Progenitor cell of endocrine pancreas (in vitro differentiated cells): ENCODE measurements around the gene MBOAT2. TPM values are rescaled to one million over a fixed set of nuclear protein-coding genes. Genes with fewer than 3 reads are reported as not detected.

ENCODE experiments used
- DNase-seq: peaks from one replicate; pipeline ENCODE4 v3.0.0; 2021; ENCODE audit warnings: low spot score; ENCODE audit not compliant: unreplicated experiment
- H3K27ac Mint-ChIP-seq: 2 replicates; pipeline ENCODE4 v1.8.0; 2021; ENCODE audit warnings: mild to moderate bottlenecking, moderate library complexity, mixed read lengths
- H3K27me3 Mint-ChIP-seq: 2 replicates; pipeline ENCODE4 v1.8.0; 2021; ENCODE audit warnings: mixed read lengths
- H3K36me3 Mint-ChIP-seq: 2 replicates; pipeline ENCODE4 v1.8.0; 2022; ENCODE audit warnings: mixed read lengths; ENCODE audit not compliant: insufficient read depth
- H3K4me1 Mint-ChIP-seq: 2 replicates; pipeline ENCODE4 v1.8.0; 2021; ENCODE audit warnings: low read depth, mixed read lengths
- H3K4me3 Mint-ChIP-seq: 2 replicates; pipeline ENCODE4 v1.8.0; 2021; ENCODE audit warnings: low read depth, mild to moderate bottlenecking, moderate library complexity, mixed read lengths
- H3K9me3 Mint-ChIP-seq: 2 replicates; pipeline ENCODE4 v1.8.0; 2021; ENCODE audit warnings: low read depth, mixed read lengths
- total RNA-seq: library from RNA; stranded (reverse); gene quantifications from 2 replicates; pipeline ENCODE4 v1.2.1, GENCODE V29; 2021
- TF ChIP-seq, protein P1 (sequence below): fragments of 200-600 bp; sonication (generic); IDR thresholded peaks from one replicate; pipeline ENCODE4 v1.5.0; 2021; ENCODE audit warnings: antibody characterized with exemption, mild to moderate bottlenecking; ENCODE audit not compliant: unreplicated experiment

The MBOAT2 gene
- total RNA-seq, 1 donor from 2014 or later = 49.8 TPM

DNA sequence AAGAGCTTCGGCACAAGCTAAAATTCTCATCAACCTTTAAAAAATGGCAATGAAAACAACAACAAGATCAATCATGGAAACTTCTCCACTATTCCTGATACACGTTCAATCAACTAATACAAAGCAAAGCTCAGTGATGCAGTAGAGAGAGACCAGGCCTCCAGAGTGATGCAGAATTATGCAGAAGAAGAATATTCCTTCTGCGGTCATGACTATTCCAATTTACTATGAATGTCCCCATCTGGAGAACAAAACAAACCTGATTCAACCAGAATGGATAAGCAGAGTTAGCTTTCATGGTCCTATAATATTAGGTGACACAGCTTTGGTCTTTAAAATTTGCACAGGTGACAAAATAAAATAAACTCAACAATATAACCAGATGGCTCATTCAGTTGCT lies 12.5 kb upstream of the MBOAT2 start:
- Mint-ChIP-seq H3K27me3 (peaks cover 2% of the 10 kb centered on the region), H3K4me1 (no peaks in the 10 kb centered on the region), H3K27ac (no peak overlapping the region), H3K4me3 (no peak overlapping the region), H3K9me3 (no peaks in the 10 kb centered on the region), H3K36me3 (no peaks in the 10 kb centered on the region)
- TF ChIP-seq, protein P1, sequence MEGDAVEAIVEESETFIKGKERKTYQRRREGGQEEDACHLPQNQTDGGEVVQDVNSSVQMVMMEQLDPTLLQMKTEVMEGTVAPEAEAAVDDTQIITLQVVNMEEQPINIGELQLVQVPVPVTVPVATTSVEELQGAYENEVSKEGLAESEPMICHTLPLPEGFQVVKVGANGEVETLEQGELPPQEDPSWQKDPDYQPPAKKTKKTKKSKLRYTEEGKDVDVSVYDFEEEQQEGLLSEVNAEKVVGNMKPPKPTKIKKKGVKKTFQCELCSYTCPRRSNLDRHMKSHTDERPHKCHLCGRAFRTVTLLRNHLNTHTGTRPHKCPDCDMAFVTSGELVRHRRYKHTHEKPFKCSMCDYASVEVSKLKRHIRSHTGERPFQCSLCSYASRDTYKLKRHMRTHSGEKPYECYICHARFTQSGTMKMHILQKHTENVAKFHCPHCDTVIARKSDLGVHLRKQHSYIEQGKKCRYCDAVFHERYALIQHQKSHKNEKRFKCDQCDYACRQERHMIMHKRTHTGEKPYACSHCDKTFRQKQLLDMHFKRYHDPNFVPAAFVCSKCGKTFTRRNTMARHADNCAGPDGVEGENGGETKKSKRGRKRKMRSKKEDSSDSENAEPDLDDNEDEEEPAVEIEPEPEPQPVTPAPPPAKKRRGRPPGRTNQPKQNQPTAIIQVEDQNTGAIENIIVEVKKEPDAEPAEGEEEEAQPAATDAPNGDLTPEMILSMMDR = no peak
- DNase-seq = no peak

DNA sequence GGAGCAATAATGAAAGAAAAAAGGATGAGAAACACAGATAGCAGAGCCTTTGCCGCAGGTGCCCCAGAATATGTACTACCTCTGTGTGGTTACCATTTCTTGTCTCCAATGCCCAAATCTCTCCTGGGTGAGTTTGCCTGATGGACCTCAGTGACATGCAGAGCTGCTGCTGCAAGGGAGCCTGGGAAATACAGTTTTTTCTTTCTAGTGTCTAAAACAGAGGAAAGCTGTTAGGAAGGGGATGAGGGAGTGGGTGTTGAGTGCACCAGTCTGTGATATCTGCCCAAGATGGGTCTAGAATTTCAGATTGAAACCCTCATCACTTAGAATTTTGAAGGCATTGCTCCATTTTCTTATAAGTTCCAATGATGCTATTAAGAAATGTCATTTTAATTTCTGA lies 9.9 kb upstream of the MBOAT2 start:
- Mint-ChIP-seq H3K4me1 (no peaks in the 10 kb centered on the region), H3K27me3 (peaks cover 2% of the 10 kb centered on the region), H3K36me3 (no peaks in the 10 kb centered on the region), H3K9me3 (no peaks in the 10 kb centered on the region), H3K4me3 (no peak overlapping the region), H3K27ac (no peak overlapping the region)
- no peak for DNase-seq
- TF ChIP-seq, protein P1 = no peak

DNA sequence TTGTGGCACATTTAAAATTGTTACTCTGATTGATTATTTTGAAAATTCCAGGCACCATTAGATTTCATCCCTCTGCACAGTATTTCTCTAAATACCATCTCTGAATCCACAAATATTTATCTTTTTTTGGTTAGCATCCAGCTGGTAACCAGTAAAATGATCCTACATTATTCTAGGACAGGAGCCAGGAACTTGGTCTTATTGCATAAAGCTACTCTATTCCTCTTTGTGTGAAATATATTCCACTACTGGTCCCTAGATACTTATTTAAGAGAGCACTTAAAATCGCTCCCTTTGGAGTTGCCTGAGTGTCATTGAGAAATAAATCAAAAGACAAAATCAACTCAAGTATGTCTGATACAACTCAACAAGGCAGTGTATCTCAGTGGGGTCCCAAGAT lies 7.4 kb upstream of the MBOAT2 start:
- Mint-ChIP-seq H3K9me3 (no peaks in the 10 kb centered on the region), H3K27me3 (peaks cover 2% of the 10 kb centered on the region)

DNA sequence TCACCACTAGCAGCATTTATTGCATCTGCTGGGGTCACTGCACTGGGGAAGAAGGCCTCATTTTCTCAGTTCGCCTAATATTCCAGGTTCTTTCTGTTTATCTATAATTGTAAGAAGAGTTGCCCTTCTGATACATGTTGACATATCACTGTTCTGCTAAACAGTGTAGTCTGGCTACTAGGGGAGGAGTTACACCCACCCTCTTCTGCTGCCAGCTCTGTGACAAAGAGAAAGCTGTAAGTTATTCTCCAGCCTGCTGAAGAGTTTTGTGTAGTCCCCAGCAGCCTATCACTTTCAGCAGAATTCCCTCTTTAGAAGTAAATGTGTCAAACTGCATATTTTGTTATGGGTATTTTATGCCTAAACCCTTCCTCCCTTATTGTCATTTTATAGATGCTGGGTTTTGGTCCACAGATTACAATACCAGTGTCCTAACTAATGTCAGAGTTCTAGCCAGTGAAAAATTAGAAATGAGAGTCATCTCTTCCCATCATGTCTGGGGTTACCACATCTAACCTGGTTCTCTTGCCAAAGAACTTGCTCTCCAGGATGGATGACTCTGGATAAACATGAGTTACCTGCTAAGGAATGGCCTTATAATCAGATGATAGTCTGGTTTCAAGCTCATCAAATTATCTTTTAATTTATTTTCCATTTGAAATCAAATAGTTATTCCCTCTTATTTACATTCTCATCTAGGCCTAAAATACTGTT lies 5.6 kb upstream of the MBOAT2 start:
- H3K9me3 Mint-ChIP-seq = no peaks in the 10 kb centered on the region
- TF ChIP-seq, protein P1 = no peak
- DNase-seq = no peak
- H3K27me3 Mint-ChIP-seq = peaks cover 2% of the 10 kb centered on the region
- no peak overlapping the region for H3K4me3 Mint-ChIP-seq
- peaks cover 8% of the 10 kb centered on the region for H3K4me1 Mint-ChIP-seq
- no peak overlapping the region for H3K27ac Mint-ChIP-seq
- peaks cover 1% of the 10 kb centered on the region for H3K36me3 Mint-ChIP-seq

More for the DNA sequence above, 7.4 kb upstream of the MBOAT2 start:
- TF ChIP-seq, protein P1 = no peak
- no peak for DNase-seq
- no peak overlapping the region for H3K4me3 Mint-ChIP-seq
- H3K27ac Mint-ChIP-seq = no peak overlapping the region
- no peaks in the 10 kb centered on the region for H3K4me1 Mint-ChIP-seq
- H3K36me3 Mint-ChIP-seq = no peaks in the 10 kb centered on the region

DNA sequence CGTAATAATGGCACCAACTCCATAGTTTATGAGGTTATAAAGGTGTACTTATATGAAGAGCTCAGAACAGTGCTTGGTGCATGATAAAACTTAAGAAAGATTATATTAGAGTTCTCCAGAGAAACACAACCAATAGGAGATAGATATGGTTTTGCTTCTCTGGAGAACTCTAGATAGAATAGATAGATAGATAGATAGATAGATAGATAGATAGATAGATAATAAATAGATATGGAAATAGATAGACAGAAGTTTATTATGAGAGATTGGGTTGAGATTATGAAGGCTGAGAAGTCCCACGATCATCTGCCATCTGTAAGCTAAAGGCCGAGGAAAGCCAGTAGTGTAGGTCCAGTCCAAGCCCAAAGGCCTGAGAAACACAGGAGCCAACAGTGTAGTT lies 2.9 kb upstream of the MBOAT2 start:
- H3K27me3 Mint-ChIP-seq = no peaks in the 10 kb centered on the region
- TF ChIP-seq, protein P1 = no peak
- no peak overlapping the region for H3K4me3 Mint-ChIP-seq
- H3K4me1 Mint-ChIP-seq = peaks cover 13% of the 10 kb centered on the region
- no peak overlapping the region for H3K27ac Mint-ChIP-seq
- peaks cover 1% of the 10 kb centered on the region for H3K36me3 Mint-ChIP-seq
- no peaks in the 10 kb centered on the region for H3K9me3 Mint-ChIP-seq
- DNase-seq = no peak
